ENCODE measurements around the gene TRIM2.

DNA sequence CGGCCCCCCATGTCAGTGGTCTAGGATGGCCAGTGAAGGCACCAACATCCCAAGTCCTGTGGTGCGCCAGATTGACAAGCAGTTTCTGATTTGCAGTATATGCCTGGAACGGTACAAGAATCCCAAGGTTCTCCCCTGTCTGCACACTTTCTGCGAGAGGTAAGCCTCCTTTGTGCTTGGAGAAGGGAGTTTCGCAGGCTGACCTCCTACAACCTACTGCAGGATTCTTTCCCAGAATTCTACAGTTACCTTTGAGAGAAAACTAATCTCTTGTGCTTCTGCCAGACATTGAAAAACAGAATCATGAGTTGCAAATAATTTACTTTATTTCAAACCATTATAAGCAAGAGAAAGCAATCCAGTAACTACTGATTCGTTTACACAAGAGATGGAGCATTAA, 66.1 kb downstream of the TRIM2 start:
- TF ChIP-seq, protein P1, sequence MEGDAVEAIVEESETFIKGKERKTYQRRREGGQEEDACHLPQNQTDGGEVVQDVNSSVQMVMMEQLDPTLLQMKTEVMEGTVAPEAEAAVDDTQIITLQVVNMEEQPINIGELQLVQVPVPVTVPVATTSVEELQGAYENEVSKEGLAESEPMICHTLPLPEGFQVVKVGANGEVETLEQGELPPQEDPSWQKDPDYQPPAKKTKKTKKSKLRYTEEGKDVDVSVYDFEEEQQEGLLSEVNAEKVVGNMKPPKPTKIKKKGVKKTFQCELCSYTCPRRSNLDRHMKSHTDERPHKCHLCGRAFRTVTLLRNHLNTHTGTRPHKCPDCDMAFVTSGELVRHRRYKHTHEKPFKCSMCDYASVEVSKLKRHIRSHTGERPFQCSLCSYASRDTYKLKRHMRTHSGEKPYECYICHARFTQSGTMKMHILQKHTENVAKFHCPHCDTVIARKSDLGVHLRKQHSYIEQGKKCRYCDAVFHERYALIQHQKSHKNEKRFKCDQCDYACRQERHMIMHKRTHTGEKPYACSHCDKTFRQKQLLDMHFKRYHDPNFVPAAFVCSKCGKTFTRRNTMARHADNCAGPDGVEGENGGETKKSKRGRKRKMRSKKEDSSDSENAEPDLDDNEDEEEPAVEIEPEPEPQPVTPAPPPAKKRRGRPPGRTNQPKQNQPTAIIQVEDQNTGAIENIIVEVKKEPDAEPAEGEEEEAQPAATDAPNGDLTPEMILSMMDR (IDR thresholded peaks at IDR 0.05) = no peak
- no peak for TF ChIP-seq POLR2A (IDR thresholded peaks at IDR 0.05)
